ENCODE data around the gene HBA2.
"Not testable (repeated sequence)": the region's sequence is repeated elsewhere in the genome, so short reads cannot be mapped to it uniquely, and the experiment has no call there.

DNA sequence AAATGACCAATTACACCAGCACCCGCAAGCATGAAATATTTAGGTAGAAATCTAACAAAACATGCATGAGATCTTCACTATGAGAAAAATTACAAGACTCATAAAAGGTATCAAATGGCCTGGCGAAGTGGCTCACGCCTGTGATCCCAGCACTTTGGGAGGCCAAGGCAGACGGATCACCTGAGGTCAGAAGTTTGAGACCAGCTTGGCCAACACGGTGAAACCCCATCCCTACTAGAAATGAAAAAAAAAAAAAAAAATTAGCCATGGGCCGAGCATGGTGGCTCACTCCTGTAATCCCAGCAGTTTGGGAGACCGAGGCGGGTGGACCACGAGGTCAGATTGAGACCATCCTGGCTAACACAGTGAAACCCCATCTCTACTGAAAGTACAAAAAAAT is 31.4 kb downstream of the HBA2 start:
- TF ChIP-seq, protein P1, sequence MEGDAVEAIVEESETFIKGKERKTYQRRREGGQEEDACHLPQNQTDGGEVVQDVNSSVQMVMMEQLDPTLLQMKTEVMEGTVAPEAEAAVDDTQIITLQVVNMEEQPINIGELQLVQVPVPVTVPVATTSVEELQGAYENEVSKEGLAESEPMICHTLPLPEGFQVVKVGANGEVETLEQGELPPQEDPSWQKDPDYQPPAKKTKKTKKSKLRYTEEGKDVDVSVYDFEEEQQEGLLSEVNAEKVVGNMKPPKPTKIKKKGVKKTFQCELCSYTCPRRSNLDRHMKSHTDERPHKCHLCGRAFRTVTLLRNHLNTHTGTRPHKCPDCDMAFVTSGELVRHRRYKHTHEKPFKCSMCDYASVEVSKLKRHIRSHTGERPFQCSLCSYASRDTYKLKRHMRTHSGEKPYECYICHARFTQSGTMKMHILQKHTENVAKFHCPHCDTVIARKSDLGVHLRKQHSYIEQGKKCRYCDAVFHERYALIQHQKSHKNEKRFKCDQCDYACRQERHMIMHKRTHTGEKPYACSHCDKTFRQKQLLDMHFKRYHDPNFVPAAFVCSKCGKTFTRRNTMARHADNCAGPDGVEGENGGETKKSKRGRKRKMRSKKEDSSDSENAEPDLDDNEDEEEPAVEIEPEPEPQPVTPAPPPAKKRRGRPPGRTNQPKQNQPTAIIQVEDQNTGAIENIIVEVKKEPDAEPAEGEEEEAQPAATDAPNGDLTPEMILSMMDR (IDR thresholded peaks at IDR 0.05) = not testable (repeated sequence)
- TF ChIP-seq POLR2A (IDR thresholded peaks at IDR 0.05) = not testable (repeated sequence)

Data from lower leg skin (tissue), 3 donors.